Measurements from ENCODE around the gene TMOD4. TPM values are rescaled to one million over a fixed set of nuclear protein-coding genes. Genes with fewer than 3 reads are reported as not detected.
A peak's percentile ranks its signal among the peaks of the same experiment; 100 is the strongest.

TMOD4 gene
- total RNA-seq, 4 donors from 2014 or later, result 1.5 to 1.6 TPM; not detected in 2

- peak overlapping the region; percentile 85 to 93 (median 88) for H3K27ac ChIP-seq (replicated peaks in 1 of 4)
- DNase-seq (ENCODE audit: extremely low spot score), result no peak
- WGBS, result 32% methylated on average over 11 of the region's 11 CpGs
Observed at GRCh38 chr1:151164732-151165280, 11.0 kb downstream of the TMOD4 start.

GRCh38 chr1:151159373-151159772 lies 16.4 kb downstream of the TMOD4 start:
- Histone ChIP-seq H3K4me1 (peaks cover 8 to 37% (median 35%) of the 10 kb centered on the region in 4 donors), H3K27ac (replicated peaks in 1 of 4) (peak overlapping the region in 1 of 4 donors; percentile 26), H3K27me3 (no peaks in the 10 kb centered on the region), H3K4me3 (no peak overlapping the region), H3K36me3 (peaks cover 17 to 63% (median 54%) of the 10 kb centered on the region in 4 donors), H3K9me3 (no peaks in the 10 kb centered on the region)
- intact Hi-C loops (cut with DNase I), result loop anchor here (5.0 kb wide), 1 partner anchor 132 kb away; no protein-coding TSS in a partner anchor
- TF ChIP-seq EP300 (IDR thresholded peaks at IDR 0.05), result no peak
- TF ChIP-seq CTCF (IDR thresholded peaks at IDR 0.05), result no peak
- no peak for TF ChIP-seq POLR2AphosphoS5 (IDR thresholded peaks at IDR 0.05)
- no peak for TF ChIP-seq POLR2A (IDR thresholded peaks at IDR 0.05; ENCODE audit: low read depth)
- no peak for DNase-seq (ENCODE audit: extremely low spot score)

More at GRCh38 chr1:151164732-151165280, 11.0 kb downstream of the TMOD4 start:
- intact Hi-C loops (cut with DNase I), result no loop called here
- H3K27me3 ChIP-seq, result no peaks in the 10 kb centered on the region
- TF ChIP-seq CTCF (IDR thresholded peaks at IDR 0.05), result peak in 1 of 3 experiments; percentile 4
- TF ChIP-seq POLR2A (IDR thresholded peaks at IDR 0.05; ENCODE audit: low read depth), result peak; percentile 2
- TF ChIP-seq POLR2AphosphoS5 (IDR thresholded peaks at IDR 0.05), result no peak
- TF ChIP-seq EP300 (IDR thresholded peaks at IDR 0.05), result no peak
- peaks cover 19 to 50% (median 46%) of the 10 kb centered on the region in 4 donors for H3K4me1 ChIP-seq
- no peaks in the 10 kb centered on the region for H3K9me3 ChIP-seq
- peak overlapping the region; percentile 65 to 88 (median 70) for H3K4me3 ChIP-seq
- peaks cover 26 to 48% (median 43%) of the 10 kb centered on the region in 4 donors for H3K36me3 ChIP-seq

- Histone ChIP-seq H3K36me3 (peaks cover 17 to 67% (median 55%) of the 10 kb centered on the region in 4 donors), H3K27ac (replicated peaks in 1 of 4) (peak overlapping the region in 1 of 4 donors; percentile 26), H3K27me3 (no peaks in the 10 kb centered on the region), H3K9me3 (no peaks in the 10 kb centered on the region), H3K4me3 (no peak overlapping the region), H3K4me1 (peaks cover 5 to 31% (median 29%) of the 10 kb centered on the region in 4 donors)
- DNase-seq (ENCODE audit: extremely low spot score), result no peak
- 85% methylated on average over 21 of the region's 22 CpGs for WGBS
- no peak for TF ChIP-seq POLR2A (IDR thresholded peaks at IDR 0.05; ENCODE audit: low read depth)
- TF ChIP-seq POLR2AphosphoS5 (IDR thresholded peaks at IDR 0.05), result no peak
- no peak for TF ChIP-seq CTCF (IDR thresholded peaks at IDR 0.05)
- TF ChIP-seq EP300 (IDR thresholded peaks at IDR 0.05), result no peak
- intact Hi-C loops (cut with DNase I), result loop anchor here (5.0 kb wide), 1 partner anchor 132 kb away; no protein-coding TSS in a partner anchor
Observed at GRCh38 chr1:151158751-151159251, 17.0 kb downstream of the TMOD4 start.

- no peak for DNase-seq (ENCODE audit: extremely low spot score)
- TF ChIP-seq POLR2AphosphoS5 (IDR thresholded peaks at IDR 0.05) (no peak), EP300 (IDR thresholded peaks at IDR 0.05) (no peak), POLR2A (IDR thresholded peaks at IDR 0.05; ENCODE audit: low read depth) (no peak), CTCF (IDR thresholded peaks at IDR 0.05) (no peak)
- Histone ChIP-seq H3K27ac (replicated peaks in 1 of 4) (no peak overlapping the region), H3K27me3 (no peaks in the 10 kb centered on the region), H3K4me1 (peaks cover 5 to 26% (median 25%) of the 10 kb centered on the region in 4 donors), H3K36me3 (peaks cover 17 to 67% (median 56%) of the 10 kb centered on the region in 4 donors), H3K4me3 (no peak overlapping the region), H3K9me3 (no peaks in the 10 kb centered on the region)
- intact Hi-C loops (cut with DNase I), result loop anchor here (5.0 kb wide), 1 partner anchor 131 kb away; no protein-coding TSS in a partner anchor
- 66% methylated on average over 5 of the region's 5 CpGs for WGBS
Observed at GRCh38 chr1:151158326-151158725, 17.5 kb downstream of the TMOD4 start.
